Osteoblast (primary cell): ENCODE data around the gene PIEZO2. TPM values are rescaled to one million over a fixed set of nuclear protein-coding genes. Genes with fewer than 3 reads are reported as not detected.
"Not testable (repeated sequence)": the region's sequence is repeated elsewhere in the genome, so short reads cannot be mapped to it uniquely, and the experiment has no call there.

ENCODE experiments used
- DNase-seq: peaks from one replicate; pipeline ENCODE4 v3.0.0; 2011; ENCODE audit warnings: low spot score, mixed read lengths; ENCODE audit not compliant: insufficient read length; ENCODE audit errors: missing footprints
- H2AFZ ChIP-seq: 2 replicates; pipeline ENCODE4 v1.6.0; 2011; ENCODE audit warnings: mild to moderate bottlenecking, low read length
- H3K27ac ChIP-seq: 2 replicates; pipeline ENCODE4 v1.5.1; 2011; ENCODE audit warnings: mild to moderate bottlenecking, low read depth, low read length, moderate library complexity
- H3K27me3 ChIP-seq: 2 replicates; pipeline ENCODE4 v1.6.0; 2012; ENCODE audit warnings: mild to moderate bottlenecking, control low read depth, inconsistent platforms, low read length, moderate library complexity; ENCODE audit not compliant: insufficient read depth
- H3K36me3 ChIP-seq: 2 replicates; pipeline ENCODE4 v1.5.1; 2011; ENCODE audit warnings: mild to moderate bottlenecking, low read length, control low read depth, moderate library complexity; ENCODE audit not compliant: insufficient read depth
- H3K4me1 ChIP-seq: 2 replicates; pipeline ENCODE4 v1.5.1; 2011; ENCODE audit warnings: mild to moderate bottlenecking, low read length, control low read depth, moderate library complexity; ENCODE audit not compliant: insufficient read depth
- H3K4me2 ChIP-seq: 2 replicates; pipeline ENCODE4 v1.6.0; 2011; ENCODE audit warnings: mild to moderate bottlenecking, low read length; ENCODE audit not compliant: insufficient read depth
- H3K4me3 ChIP-seq: fragments of 200-600 bp; sonication (generic); 3 replicates; pipeline ENCODE4 v1.5.1; 2012; ENCODE audit warnings: mild to moderate bottlenecking, low read length, inconsistent platforms; ENCODE audit not compliant: insufficient read depth
- H3K79me2 ChIP-seq: 2 replicates; pipeline ENCODE4 v1.6.0; 2012; ENCODE audit warnings: mild to moderate bottlenecking, low read length, control low read depth, inconsistent platforms; ENCODE audit not compliant: insufficient read depth
- H3K9me3 ChIP-seq: 2 replicates; pipeline ENCODE4 v1.5.1; 2011; ENCODE audit warnings: low read depth, low read length, control low read depth
- H4K20me1 ChIP-seq: 2 replicates; pipeline ENCODE4 v1.6.0; 2012; ENCODE audit warnings: mild to moderate bottlenecking, low read length, control low read depth; ENCODE audit not compliant: insufficient read depth
- small RNA-seq: library from RNA; depleted of rRNA; stranded (forward); fragments of <200 nt; gene quantifications from one replicate; pipeline ENCODE3, GENCODE V24; 2012
- total RNA-seq: library from RNA; depleted of rRNA; stranded (reverse); fragments of >200 nt; gene quantifications from 2 replicates; pipeline ENCODE4 v1.2.3, GENCODE V29; 2012

PIEZO2 gene
- total RNA-seq, 1 donor, result 46.7 TPM

- H3K4me3 ChIP-seq, H3K27ac ChIP-seq, H3K79me2 ChIP-seq, H3K4me2 ChIP-seq, H3K27me3 ChIP-seq, H2AFZ ChIP-seq, H3K4me1 ChIP-seq, DNase-seq, H3K36me3 ChIP-seq, H4K20me1 ChIP-seq, H3K9me3 ChIP-seq: not testable (repeated sequence)
These were observed 522.7 kb downstream of the PIEZO2 start for GRCh38 chr18:10626606-10627213.

DNA sequence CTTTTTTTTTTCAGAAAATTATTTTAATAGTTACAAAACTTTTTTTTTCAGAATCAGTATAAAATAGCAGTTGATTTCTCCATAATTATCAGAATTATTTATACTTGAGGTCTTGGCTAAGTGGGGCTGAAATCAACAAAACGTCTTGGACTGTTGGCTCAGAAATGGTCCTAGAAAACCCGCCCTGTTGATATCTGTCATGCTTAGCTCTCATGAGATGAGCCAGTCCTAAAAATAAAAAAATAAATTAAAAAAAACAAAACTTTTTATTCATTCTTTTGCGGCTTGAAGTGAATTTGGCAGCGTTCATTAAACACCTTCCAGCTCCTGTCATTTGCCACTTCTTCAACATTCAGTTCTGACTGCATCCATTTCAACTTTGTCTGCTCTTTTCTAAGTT lies 525.8 kb downstream of the PIEZO2 start:
- H3K4me1 ChIP-seq, H3K27me3 ChIP-seq, H3K4me2 ChIP-seq, H3K27ac ChIP-seq, H3K4me3 ChIP-seq, H3K79me2 ChIP-seq, H4K20me1 ChIP-seq, H3K9me3 ChIP-seq, H2AFZ ChIP-seq, DNase-seq, H3K36me3 ChIP-seq: not testable (repeated sequence)

GRCh38 chr18:10622982-10623381 lies 526.4 kb downstream of the PIEZO2 start:
- H3K4me1 ChIP-seq, H3K27me3 ChIP-seq, H3K79me2 ChIP-seq, DNase-seq, H3K4me2 ChIP-seq, H4K20me1 ChIP-seq, H3K36me3 ChIP-seq, H3K4me3 ChIP-seq, H3K9me3 ChIP-seq, H3K27ac ChIP-seq, H2AFZ ChIP-seq: not testable (repeated sequence)

DNA sequence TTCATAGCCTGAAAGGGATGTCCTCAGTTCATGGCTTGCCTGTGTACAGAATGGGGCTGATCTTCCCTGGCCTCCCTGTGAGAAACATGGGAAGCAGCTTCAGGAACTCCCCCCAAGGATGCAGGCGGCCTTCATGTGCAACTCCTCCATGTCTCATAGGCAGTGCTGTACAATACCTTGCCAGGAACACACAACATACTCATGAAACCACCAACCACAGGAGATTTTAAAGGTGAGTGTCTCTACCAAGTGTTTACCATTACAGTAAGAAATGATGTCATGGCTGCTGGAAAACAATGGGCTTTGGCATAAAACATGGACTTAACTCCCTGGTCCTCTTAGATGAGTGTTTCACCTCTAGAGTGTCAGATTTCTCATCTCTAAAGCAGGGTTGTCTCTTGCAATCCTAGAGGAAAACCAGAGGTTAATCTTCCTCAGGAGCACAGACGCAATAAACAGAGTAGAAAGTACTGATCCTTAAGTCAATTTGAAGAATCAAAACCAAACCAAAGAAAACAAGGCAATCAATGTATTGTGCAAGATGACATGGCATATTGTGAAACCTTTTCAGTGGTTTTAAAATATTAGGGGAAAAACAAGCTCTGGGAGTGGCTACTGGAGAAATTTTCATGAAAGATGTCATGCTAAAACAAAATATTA lies 528.6 kb downstream of the PIEZO2 start:
- DNase-seq, H3K36me3 ChIP-seq, H3K4me2 ChIP-seq, H3K27me3 ChIP-seq, H3K79me2 ChIP-seq, H3K27ac ChIP-seq, H4K20me1 ChIP-seq, H3K9me3 ChIP-seq, H3K4me3 ChIP-seq, H2AFZ ChIP-seq, H3K4me1 ChIP-seq: not testable (repeated sequence)

Small RNAs within 50 kb of the gene (small RNA-seq; reads per million reads assigned to genes)
- not detected for gene AP001180.3
- not detected for gene AP001180.5
- gene MIR6788, result not detected
